ENCODE results near the gene ARL6.

DNA sequence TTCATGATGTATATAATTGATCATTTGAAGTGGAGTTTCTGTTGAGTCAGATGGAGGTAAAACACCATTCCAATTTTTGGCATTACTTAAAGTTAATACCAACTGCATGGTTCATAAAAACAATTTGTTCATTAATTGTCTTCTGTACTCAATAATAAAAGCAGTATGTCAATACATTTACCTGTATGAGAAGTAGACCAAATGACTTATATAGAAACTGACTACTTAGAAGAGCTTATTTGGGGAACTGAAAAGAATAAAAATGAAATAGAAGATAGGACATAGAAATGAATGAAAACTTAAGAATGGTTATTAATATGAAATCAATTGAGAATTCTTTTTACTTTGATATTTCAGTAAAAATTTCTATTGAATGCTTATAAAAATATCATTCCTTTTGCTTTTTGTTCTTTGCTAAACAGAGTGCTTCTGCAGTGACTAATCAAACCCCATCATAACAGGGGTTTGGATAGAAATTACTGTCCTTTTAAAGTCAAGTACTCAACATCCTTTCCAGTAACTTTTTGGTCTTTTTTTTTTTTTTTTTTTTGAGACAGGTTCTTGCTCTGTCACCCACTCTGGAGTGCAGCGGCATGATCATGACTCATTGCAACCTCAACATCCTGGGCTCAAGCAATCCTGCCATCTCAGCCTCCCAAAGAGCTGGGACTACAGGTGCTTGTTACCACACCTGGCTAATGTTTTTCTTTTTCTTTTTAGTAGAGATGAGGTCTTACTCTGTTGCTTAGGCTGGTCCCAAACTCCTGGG, 50.8 kb downstream of the ARL6 start:
- TF ChIP-seq, protein P1, sequence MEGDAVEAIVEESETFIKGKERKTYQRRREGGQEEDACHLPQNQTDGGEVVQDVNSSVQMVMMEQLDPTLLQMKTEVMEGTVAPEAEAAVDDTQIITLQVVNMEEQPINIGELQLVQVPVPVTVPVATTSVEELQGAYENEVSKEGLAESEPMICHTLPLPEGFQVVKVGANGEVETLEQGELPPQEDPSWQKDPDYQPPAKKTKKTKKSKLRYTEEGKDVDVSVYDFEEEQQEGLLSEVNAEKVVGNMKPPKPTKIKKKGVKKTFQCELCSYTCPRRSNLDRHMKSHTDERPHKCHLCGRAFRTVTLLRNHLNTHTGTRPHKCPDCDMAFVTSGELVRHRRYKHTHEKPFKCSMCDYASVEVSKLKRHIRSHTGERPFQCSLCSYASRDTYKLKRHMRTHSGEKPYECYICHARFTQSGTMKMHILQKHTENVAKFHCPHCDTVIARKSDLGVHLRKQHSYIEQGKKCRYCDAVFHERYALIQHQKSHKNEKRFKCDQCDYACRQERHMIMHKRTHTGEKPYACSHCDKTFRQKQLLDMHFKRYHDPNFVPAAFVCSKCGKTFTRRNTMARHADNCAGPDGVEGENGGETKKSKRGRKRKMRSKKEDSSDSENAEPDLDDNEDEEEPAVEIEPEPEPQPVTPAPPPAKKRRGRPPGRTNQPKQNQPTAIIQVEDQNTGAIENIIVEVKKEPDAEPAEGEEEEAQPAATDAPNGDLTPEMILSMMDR (IDR thresholded peaks at IDR 0.05): no peak
- TF ChIP-seq TCF7L2 (IDR thresholded peaks at IDR 0.05; ENCODE audit: low read depth, low read length): no peak
